HepG2 (cell line): ENCODE measurements around the gene HDLBP. TPM values are rescaled to one million over a fixed set of nuclear protein-coding genes. Genes with fewer than 3 reads are reported as not detected.

Source experiments
- ATAC-seq: fragments of 200-7000 bp; cut with Tn5 transposase; 3 replicates; pipeline ENCODE4 v1.9.1; 2020; ENCODE audit warnings: mild to moderate bottlenecking, moderate library complexity
- Bru-seq: library from RNA; stranded (reverse); fragments of 400-500 nt; gene quantifications from one replicate; lab custom pipeline; 2021; lab: Mats Ljungman, UMichigan
- BruChase-seq, 2 experiments: library from RNA; stranded (reverse); fragments of 400-500 nt; gene quantifications; one replicate each; lab custom pipeline; 2021; lab: Mats Ljungman, UMichigan
- BruUV-seq: library from RNA; stranded (reverse); fragments of 400-500 nt; replicated peaks from 2 replicates; lab custom pipeline; 2021; lab: Mats Ljungman, UMichigan
- CTCF ChIA-PET: fragments of 300-600 bp; formaldehyde crosslinking; extraction: SDS; loops from one replicate; lab custom pipeline; 2021; ENCODE audit warnings: low total read pairs, inconsistent platforms, low intra/inter-chr PET ratio; lab: Yijun Ruan, JAX
- POLR2A ChIA-PET: fragments of 350-600 bp; sonication (Branson Sonifier 250); formaldehyde crosslinking; loops from one replicate; lab custom pipeline; 2020; ENCODE audit warnings: antibody characterized with exemption, inconsistent platforms; lab: Yijun Ruan, JAX
- DNase-seq: peaks from one replicate; pipeline ENCODE4 v3.0.0-alpha.2; 2015; ENCODE audit warnings: low spot score
- FAIRE-seq: peaks from 3 replicates; lab custom pipeline; 2011; peaks lifted over from hg19 to GRCh38; lab: Jason Lieb, UNC
- H2AFZ ChIP-seq: one replicate; pipeline ENCODE4 v1.6.1; 2011; ENCODE audit warnings: low read length, inconsistent platforms
- H3K27ac ChIP-seq: fragments of 300-600 bp; 3 replicates; pipeline ENCODE4 v1.8.0; 2011; ENCODE audit warnings: mixed run types, mild to moderate bottlenecking, mixed read lengths, low read length, inconsistent platforms; ENCODE audit not compliant: insufficient read depth; ENCODE audit errors: extremely low read length
- H3K27me3 ChIP-seq, 2 experiments: fragments of 200-600 bp in 1 of 2; 2 replicates in 1 of 2; 3 replicates in 1 of 2; pipeline versions ENCODE4 v1.6.0 to v1.8.0; 2011; ENCODE audit warnings: low read length in 2 of 2, mild to moderate bottlenecking in 2 of 2, moderate library complexity in 2 of 2, inconsistent platforms in 1 of 2; ENCODE audit not compliant: insufficient read depth in 2 of 2, control insufficient read depth in 1 of 2
- H3K36me3 ChIP-seq, 2 experiments: fragments of 200-600 bp in 1 of 2; replicated peaks in 1 of 2; 2 replicates in 1 of 2; 3 replicates in 1 of 2; pipeline versions ENCODE4 v1.5.1 to v1.8.0; 2011; ENCODE audit warnings: low read length in 2 of 2, inconsistent platforms in 1 of 2; ENCODE audit not compliant: insufficient read depth in 2 of 2, control insufficient read depth in 1 of 2
- H3K4me1 ChIP-seq: 2 replicates; pipeline ENCODE4 v1.5.1; 2012; ENCODE audit warnings: low read length, inconsistent platforms; ENCODE audit not compliant: insufficient read depth
- H3K4me2 ChIP-seq: 2 replicates; pipeline ENCODE4 v1.6.0; 2011; ENCODE audit warnings: low read depth, low read length, inconsistent platforms
- H3K4me3 ChIP-seq, 3 experiments: fragments of 200-600 bp in 1 of 3; sonication (generic), shearing (Covaris generic) in 1 of 3; replicated peaks in 1 of 3; 2 replicates each; pipeline ENCODE4 v1.5.1; 2011 to 2016; ENCODE audit warnings: low read length in 3 of 3, inconsistent platforms in 2 of 3, low read depth in 2 of 3, mild to moderate bottlenecking in 2 of 3, control low read depth in 1 of 3, mixed read lengths in 1 of 3; ENCODE audit not compliant: insufficient read depth in 1 of 3
- H3K79me2 ChIP-seq: one replicate; pipeline ENCODE4 v1.6.1; 2011; ENCODE audit warnings: low read length, inconsistent platforms; ENCODE audit not compliant: insufficient read depth
- H3K9ac ChIP-seq: 2 replicates; pipeline ENCODE4 v1.6.0; 2011; ENCODE audit warnings: mild to moderate bottlenecking, low read depth, low read length, inconsistent platforms; ENCODE audit not compliant: insufficient read depth
- H3K9me3 ChIP-seq: 2 replicates; pipeline ENCODE4 v1.5.1; 2012; ENCODE audit warnings: mild to moderate bottlenecking, low read length
- H4K20me1 ChIP-seq: 2 replicates; pipeline ENCODE4 v1.6.0; 2011; ENCODE audit warnings: inconsistent platforms, mild to moderate bottlenecking, low read length, moderate library complexity; ENCODE audit not compliant: insufficient read depth
- ARID5B ChIP-seq: IDR thresholded peaks from 2 replicates; pipeline ENCODE4 v1.4.0; 2020; ENCODE audit warnings: mild to moderate bottlenecking, missing genetic modification reagents
- BCL3 ChIP-seq: sonication (generic); formaldehyde crosslinking; IDR thresholded peaks from 2 replicates; pipeline ENCODE4 v1.5.1; 2020; ENCODE audit warnings: mild to moderate bottlenecking, missing genetic modification reagents, moderate library complexity
- BORCS8-MEF2B ChIP-seq: sonication (generic); formaldehyde crosslinking; IDR thresholded peaks from 2 replicates; pipeline ENCODE4 v1.8.0; 2022; ENCODE audit warnings: mild to moderate bottlenecking, missing genetic modification reagents
- BRCA1 ChIP-seq: sonication (generic); formaldehyde crosslinking; IDR thresholded peaks from 2 replicates; pipeline ENCODE4 v1.4.0; 2020; ENCODE audit warnings: missing genetic modification reagents
- FOXK2 ChIP-seq: fragments of 450-650 bp; IDR thresholded peaks from 2 replicates; pipeline ENCODE4 v1.6.1; 2016
- GFI1 ChIP-seq: sonication (generic); formaldehyde crosslinking; IDR thresholded peaks from 2 replicates; pipeline ENCODE4 v1.5.0; 2020; ENCODE audit warnings: missing genetic modification reagents, mild to moderate bottlenecking, borderline replicate concordance
- GTF2F1 ChIP-seq: fragments of 150-350 bp; IDR thresholded peaks from 2 replicates; pipeline ENCODE4 v1.6.1; 2014; ENCODE audit warnings: low read length
- HDAC6 ChIP-seq: fragments of 200-600 bp; sonication (generic); IDR thresholded peaks from 2 replicates; pipeline ENCODE4 v1.7.0; 2017; ENCODE audit warnings: mild to moderate bottlenecking, antibody characterized with exemption, low read length, low read depth
- NCOA1 ChIP-seq: sonication (generic); formaldehyde crosslinking; IDR thresholded peaks from 2 replicates; pipeline ENCODE4 v1.9.0; 2021; ENCODE audit warnings: missing genetic modification reagents
- SRY ChIP-seq: sonication (generic); formaldehyde crosslinking; IDR thresholded peaks from 2 replicates; pipeline ENCODE4 v1.8.0; 2022; ENCODE audit warnings: mild to moderate bottlenecking, missing genetic modification reagents
- U2AF2 ChIP-seq: fragments of 200-400 bp; formaldehyde crosslinking; IDR thresholded peaks from 2 replicates; pipeline ENCODE4 v1.6.1; 2017; ENCODE audit warnings: low read depth, mild to moderate bottlenecking, low read length
- ZNF549 ChIP-seq: sonication (generic); formaldehyde crosslinking; IDR thresholded peaks from 2 replicates; pipeline ENCODE4 v1.5.0; 2020; ENCODE audit warnings: missing genetic modification reagents
- WGBS: methylation state at CpG from one replicate; pipeline ENCODE4 v1.1.6; 2017; ENCODE audit warnings: low lambda C conversion rate; 5-methylcytosine and 5-hydroxymethylcytosine counted together
- in situ Hi-C: cut with HindIII; loops from 2 replicates; pipeline ENCODE4 v1.10.0; 2017; ENCODE audit warnings: low pct_unique_long_range_greater_than_20kb; ENCODE audit not compliant: extremely low pct_ligation_motif_present
- intact Hi-C: fragments of 100-400 bp; cut with micrococcal nuclease; formaldehyde crosslinking; loops from one replicate; pipeline ENCODE4 v1.10.0; 2022; ENCODE audit not compliant: unreplicated experiment
- long read RNA-seq, 2 experiments: library from RNA in 1 of 2; library from polyadenylated mRNA in 1 of 2; stranded (forward) in 1 of 2; unstranded in 1 of 2; transcript quantifications; one replicate each; pipeline ENCODE4 v2.0.0, GENCODE V29; 2019 to 2022
- polyA minus RNA-seq, 3 experiments: library from RNA; depleted of rRNA, polyadenylated mRNA; stranded (reverse); fragments of >200 nt; gene quantifications; 2 replicates each; pipeline ENCODE4 v1.2.3, GENCODE V29; 2011; ENCODE audit warnings: low replicate concordance in 1 of 3
- polyA plus RNA-seq, 8 experiments: library from polyadenylated mRNA; depleted of rRNA in 3 of 8; stranded (reverse) in 7 of 8; unstranded in 1 of 8; fragments of >200 nt; fragmentation: Illumina TruSeq in 4 of 8; extraction: Trizol in 4 of 8; gene quantifications; 2 replicates each; pipeline versions ENCODE4 v1.2.1 to v1.2.3, GENCODE V29; 2011 to 2016; ENCODE audit warnings: low read depth in 4 of 8, missing spikeins in 1 of 8, mixed read lengths in 1 of 8; ENCODE audit not compliant: insufficient read depth in 1 of 8
- total RNA-seq, 5 experiments: library from RNA; depleted of rRNA; stranded (reverse); fragments of >200 nt; fragmentation: Illumina TruSeq; extraction: Trizol; gene quantifications; 2 replicates each; pipeline ENCODE4 v1.2.3, GENCODE V29; 2016; ENCODE audit warnings: low read depth in 1 of 5

The HDLBP gene
- total RNA-seq (2016; rRNA removed; fragmentation: Illumina TruSeq; extraction: Trizol) = 707 and 912 TPM in 2 replicates
- total RNA-seq (2016; cell fraction: cytosol; rRNA removed; fragmentation: Illumina TruSeq; extraction: Trizol; ENCODE audit: low read depth) = 195 and 216 TPM in 2 replicates
- 687 and 831 TPM in 2 replicates for total RNA-seq (2016; cell fraction: insoluble cytoplasmic fraction; rRNA removed; fragmentation: Illumina TruSeq; extraction: Trizol)
- total RNA-seq (2016; cell fraction: membrane; rRNA removed; fragmentation: Illumina TruSeq; extraction: Trizol) = 620 and 676 TPM in 2 replicates
- total RNA-seq (2016; cell fraction: nucleus; rRNA removed; fragmentation: Illumina TruSeq; extraction: Trizol) = 437 and 494 TPM in 2 replicates
- 434 and 464 TPM in 2 replicates for polyA plus RNA-seq (2011; rRNA removed)
- polyA plus RNA-seq (2011; cell fraction: cytosol; rRNA removed) = 419 and 448 TPM in 2 replicates
- polyA plus RNA-seq (2011; cell fraction: nucleus; rRNA removed) = 618 and 764 TPM in 2 replicates
- polyA plus RNA-seq (2012) = 461 and 517 TPM in 2 replicates
- 179 and 188 TPM in 2 replicates for polyA plus RNA-seq (2016; cell fraction: cytosol; fragmentation: Illumina TruSeq; extraction: Trizol; ENCODE audit: low read depth)
- polyA plus RNA-seq (2016; cell fraction: insoluble cytoplasmic fraction; fragmentation: Illumina TruSeq; extraction: Trizol; ENCODE audit: low read depth) = 695 and 895 TPM in 2 replicates
- 483 and 563 TPM in 2 replicates for polyA plus RNA-seq (2016; cell fraction: membrane; fragmentation: Illumina TruSeq; extraction: Trizol; ENCODE audit: low read depth)
- 674 and 742 TPM in 2 replicates for polyA plus RNA-seq (2016; cell fraction: nucleus; fragmentation: Illumina TruSeq; extraction: Trizol; ENCODE audit: insufficient read depth, low read depth)
- 303 and 643 TPM in 2 replicates for polyA minus RNA-seq (2011; rRNA and poly(A)+ RNA removed; ENCODE audit: low replicate concordance)
- 590 and 596 TPM in 2 replicates for polyA minus RNA-seq (2011; cell fraction: cytosol; rRNA and poly(A)+ RNA removed)
- 603 and 678 TPM in 2 replicates for polyA minus RNA-seq (2011; cell fraction: nucleus; rRNA and poly(A)+ RNA removed)
- Bru-seq, nascent RNA = percentile 96 among the genes with signal in this experiment
- BruChase-seq, experiment 1, labeled RNA remaining after a 6-hour chase = percentile 98 among the genes with signal in this experiment
- percentile 98 among the genes with signal in this experiment for BruChase-seq, experiment 2, labeled RNA remaining after a 2-hour chase
- long read RNA-seq, experiment 1, full-length matches to known transcripts = 74 of 402 reads
- long read RNA-seq, experiment 1, partial matches to known transcripts = 300 of 402 reads
- long read RNA-seq, experiment 1, other reads (novel, unspliced or antisense) = 28 of 402 reads
- long read RNA-seq, experiment 2, full-length matches to known transcripts = 576 of 1,599 reads
- long read RNA-seq, experiment 2, partial matches to known transcripts = 669 of 1,599 reads
- long read RNA-seq, experiment 2, other reads (novel, unspliced or antisense) = 354 of 1,599 reads

- H2AFZ ChIP-seq = no peak within 1 kb of the TSS
- CTCF ChIA-PET = no interaction called here
- H4K20me1 ChIP-seq = peaks cover 51% of the 10 kb centered on the region
- TF ChIP-seq FOXK2 (0 out of 2 replicates have a peak, but pooled peaks have one; percentile 28), U2AF2 (0 out of 2 replicates have a peak, but pooled peaks have one; percentile 44), ARID5B (no peak; the same call in none of the 2 replicates), GTF2F1 (0 out of 2 replicates have a peak, but pooled peaks have one; percentile 31), HDAC6 (no peak), SRY (CRISPR knock-in tag) (no peak; the same call in 1 of the 2 replicates), NCOA1 (peak; percentile 17; the same call in 1 of the 2 replicates), BORCS8-MEF2B (peak; percentile 80), ZNF549 (CRISPR knock-in tag) (no peak), BCL3 (CRISPR knock-in tag) (peak; percentile 81), BRCA1 (CRISPR knock-in tag) (no peak), GFI1 (no peak; the same call in none of the 2 replicates)
These were observed at the start of gene HDLBP for GRCh38 chr2:241315093-241315878. Gene HDLBP, minus strand, starts transcription at chr2:241315672. Its CDS starts 48,803 bp downstream, at chr2:241266869.

More at GRCh38 chr2:241315093-241315878, at the start of gene HDLBP:
- POLR2A ChIA-PET = interaction anchor here (0.6 to 4.3 kb wide), 43 partner anchors 9 to 729 kb away, joined by 3 to 55 read pairs (median 4); partner anchors contain the start of genes BOK, CAPN10, D2HGDH and DTYMK
- WGBS = under 1% methylated on average over 20 of the region's 73 CpGs
- in situ Hi-C loops (loop anchor here (5.0 kb wide), 2 partner anchors 37 to 48 kb away; no protein-coding TSS in a partner anchor), intact Hi-C loops (loop anchor here (2.0 kb wide), 1 partner anchor 42 kb away; no protein-coding TSS in a partner anchor)
- no peaks in the 10 kb centered on the region; a peak in 1 of 5 replicates for H3K27me3 ChIP-seq
- H3K79me2 ChIP-seq = peaks cover 90% of the 10 kb centered on the region
- peak within 1 kb of the TSS; percentile 92 to 96 (median 96) for H3K4me3 ChIP-seq
- peak within 1 kb of the TSS; percentile 99 for H3K9ac ChIP-seq
- DNase-seq (peak; percentile 98), ATAC-seq (peak; percentile 90), FAIRE-seq (peak; percentile 43)
- peak within 1 kb of the TSS; percentile 97 for H3K27ac ChIP-seq
- BruUV-seq = no TSS peak
- H3K9me3 ChIP-seq = no peaks in the 10 kb centered on the region
- H3K4me1 ChIP-seq = peaks cover 75% of the 10 kb centered on the region
- H3K4me2 ChIP-seq = peak within 1 kb of the TSS; percentile 98
- H3K36me3 ChIP-seq = peaks cover 0 to 5% of the 10 kb centered on the region in 2 experiments; a peak in 3 of 5 replicates
